Vagina (tissue), 2 donors: ENCODE measurements around the gene TENM4. TPM values are rescaled to one million over a fixed set of nuclear protein-coding genes. Genes with fewer than 3 reads are reported as not detected.

Experiments used
- DNase-seq, 2 donors: peaks; one replicate each; pipeline ENCODE4 v3.0.0-alpha.2; 2017; ENCODE audit errors: extremely low spot score in 2 of 2
- H3K27ac ChIP-seq: fragments of 200-600 bp; sonication (generic); one replicate; pipeline ENCODE4 v1.5.1; 2019
- H3K27me3 ChIP-seq: fragments of 200-600 bp; sonication (generic); one replicate; pipeline ENCODE4 v1.5.1; 2019
- H3K36me3 ChIP-seq, 2 donors: fragments of 200-600 bp; sonication (generic); one replicate each; pipeline ENCODE4 v1.5.1; 2017 to 2019
- H3K4me1 ChIP-seq: fragments of 200-600 bp; sonication (generic); one replicate; pipeline ENCODE4 v1.5.1; 2019
- H3K4me3 ChIP-seq, 2 donors: fragments of 200-600 bp; sonication (generic); 1 replicate in 1 of 2; 2 replicates in 1 of 2; pipeline ENCODE4 v1.5.1; 2016 to 2019
- H3K9me3 ChIP-seq: fragments of 200-600 bp; sonication (generic); one replicate; pipeline ENCODE4 v1.5.1; 2019
- CTCF ChIP-seq, 3 experiments: fragments of 450-650 bp in 2 of 3; fragments of 200-600 bp in 1 of 3; sonication (generic) in 1 of 3; IDR thresholded peaks; one replicate each; pipeline ENCODE4 v1.5.1; 2017 to 2019; ENCODE audit warnings: antibody characterized with exemption in 3 of 3, mild to moderate bottlenecking in 2 of 3, moderate library complexity in 2 of 3
- POLR2A ChIP-seq, 2 donors: fragments of 450-650 bp; IDR thresholded peaks; one replicate each; pipeline ENCODE4 v1.6.1; 2017; ENCODE audit warnings: antibody characterized with exemption in 2 of 2, mild to moderate bottlenecking in 2 of 2, moderate library complexity in 2 of 2
- POLR2AphosphoS5 ChIP-seq, 2 donors: sonication (generic); formaldehyde crosslinking; IDR thresholded peaks; one replicate each; pipeline ENCODE4 v1.9.0; 2017; ENCODE audit warnings: antibody characterized with exemption in 2 of 2, mild to moderate bottlenecking in 2 of 2, low read depth in 1 of 2; ENCODE audit not compliant: insufficient read depth in 1 of 2
- intact Hi-C: fragments of 100-400 bp; cut with DNase I; formaldehyde crosslinking; loops from one replicate; pipeline ENCODE4 v1.15.1; 2023
- total RNA-seq: library from RNA; depleted of rRNA; stranded (reverse); fragments of >200 nt; gene quantifications from one replicate; pipeline ENCODE4 v1.2.3, GENCODE V29; 2016

The TENM4 gene
- total RNA-seq, 1 donor from 2014 or later = 12.5 TPM

- no peaks in the 10 kb centered on the region for H3K27me3 ChIP-seq
- H3K4me3 ChIP-seq = no peak overlapping the region
- no peaks in the 10 kb centered on the region for H3K36me3 ChIP-seq
- TF ChIP-seq POLR2A (IDR thresholded peaks at IDR 0.05) (no peak), POLR2AphosphoS5 (IDR thresholded peaks at IDR 0.05; ENCODE audit: insufficient read depth in 1 of 2, low read depth in 1 of 2) (no peak), CTCF (IDR thresholded peaks at IDR 0.05) (no peak)
- H3K27ac ChIP-seq = no peak overlapping the region
- no peaks in the 10 kb centered on the region for H3K4me1 ChIP-seq
- peak; percentile 44 to 49 for DNase-seq
- no peaks in the 10 kb centered on the region for H3K9me3 ChIP-seq
- intact Hi-C loops = loop anchor here (5.0 kb wide), 1 partner anchor 1824 kb away; no protein-coding TSS in a partner anchor
Measured at GRCh38 chr11:79007771-79008402, 432.9 kb downstream of the TENM4 start.

GRCh38 chr11:79006854-79007253, 434.0 kb downstream of the TENM4 start:
- DNase-seq = peak in 1 of 2 donors; percentile 34
- H3K36me3 ChIP-seq = no peaks in the 10 kb centered on the region
- no peaks in the 10 kb centered on the region for H3K4me1 ChIP-seq
- no peak overlapping the region for H3K4me3 ChIP-seq
- no peak for TF ChIP-seq CTCF (IDR thresholded peaks at IDR 0.05)
- TF ChIP-seq POLR2AphosphoS5 (IDR thresholded peaks at IDR 0.05; ENCODE audit: insufficient read depth in 1 of 2, low read depth in 1 of 2) = no peak
- no peak for TF ChIP-seq POLR2A (IDR thresholded peaks at IDR 0.05)
- intact Hi-C loops = loop anchor here (5.0 kb wide), 1 partner anchor 1825 kb away; no protein-coding TSS in a partner anchor
- no peak overlapping the region for H3K27ac ChIP-seq
- H3K9me3 ChIP-seq = no peaks in the 10 kb centered on the region
- H3K27me3 ChIP-seq = no peaks in the 10 kb centered on the region

GRCh38 chr11:78996007-78996406, 444.8 kb downstream of the TENM4 start:
- DNase-seq = no peak
- Histone ChIP-seq H3K27ac (no peak overlapping the region), H3K36me3 (no peaks in the 10 kb centered on the region), H3K4me3 (no peak overlapping the region), H3K4me1 (no peaks in the 10 kb centered on the region), H3K9me3 (no peaks in the 10 kb centered on the region), H3K27me3 (no peaks in the 10 kb centered on the region)
- no peak for TF ChIP-seq CTCF (IDR thresholded peaks at IDR 0.05)
- TF ChIP-seq POLR2AphosphoS5 (IDR thresholded peaks at IDR 0.05; ENCODE audit: insufficient read depth in 1 of 2, low read depth in 1 of 2) = no peak
- no peak for TF ChIP-seq POLR2A (IDR thresholded peaks at IDR 0.05)
- intact Hi-C loops = no loop called here

GRCh38 chr11:78995171-78995570, 445.7 kb downstream of the TENM4 start:
- no peaks in the 10 kb centered on the region for H3K9me3 ChIP-seq
- H3K27ac ChIP-seq = no peak overlapping the region
- TF ChIP-seq POLR2AphosphoS5 (IDR thresholded peaks at IDR 0.05; ENCODE audit: insufficient read depth in 1 of 2, low read depth in 1 of 2) (no peak), CTCF (IDR thresholded peaks at IDR 0.05) (no peak), POLR2A (IDR thresholded peaks at IDR 0.05) (no peak)
- no peaks in the 10 kb centered on the region for H3K36me3 ChIP-seq
- no peak for DNase-seq
- intact Hi-C loops = no loop called here
- no peak overlapping the region for H3K4me3 ChIP-seq
- no peaks in the 10 kb centered on the region for H3K27me3 ChIP-seq
- H3K4me1 ChIP-seq = no peaks in the 10 kb centered on the region

- no peak for TF ChIP-seq CTCF (IDR thresholded peaks at IDR 0.05)
- no peak for TF ChIP-seq POLR2A (IDR thresholded peaks at IDR 0.05)
- no peak for TF ChIP-seq POLR2AphosphoS5 (IDR thresholded peaks at IDR 0.05; ENCODE audit: insufficient read depth in 1 of 2, low read depth in 1 of 2)
- no peaks in the 10 kb centered on the region for H3K27me3 ChIP-seq
- intact Hi-C loops = no loop called here
- no peak overlapping the region for H3K27ac ChIP-seq
- no peaks in the 10 kb centered on the region for H3K9me3 ChIP-seq
- H3K4me3 ChIP-seq = no peak overlapping the region
- no peak for DNase-seq
- H3K36me3 ChIP-seq = no peaks in the 10 kb centered on the region
- H3K4me1 ChIP-seq = no peaks in the 10 kb centered on the region
Measured at GRCh38 chr11:78993802-78994430, 446.9 kb downstream of the TENM4 start.
